GDM1 (cell line): ENCODE results near the gene AGMAT.
A peak's percentile ranks its signal among the peaks of the same experiment; 100 is the strongest.

ENCODE experiments used
- DNase-seq: peaks from one replicate; lab custom pipeline; 2025; lab: John Stamatoyannopoulos, UW

Gene AGMAT, protein sequence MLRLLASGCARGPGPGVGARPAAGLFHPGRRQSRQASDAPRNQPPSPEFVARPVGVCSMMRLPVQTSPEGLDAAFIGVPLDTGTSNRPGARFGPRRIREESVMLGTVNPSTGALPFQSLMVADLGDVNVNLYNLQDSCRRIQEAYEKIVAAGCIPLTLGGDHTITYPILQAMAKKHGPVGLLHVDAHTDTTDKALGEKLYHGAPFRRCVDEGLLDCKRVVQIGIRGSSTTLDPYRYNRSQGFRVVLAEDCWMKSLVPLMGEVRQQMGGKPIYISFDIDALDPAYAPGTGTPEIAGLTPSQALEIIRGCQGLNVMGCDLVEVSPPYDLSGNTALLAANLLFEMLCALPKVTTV

GRCh38 chr1:15584489-15585363, at the start of gene AGMAT:
AGMAT (minus strand) TSS chr1:15585051; CDS start chr1:15584967, 84 bp downstream.
- DNase-seq, result no peak

- DNase-seq, result no peak
Observed at GRCh38 chr1:15633756-15634420, 49.0 kb upstream of the AGMAT start.

- no peak for DNase-seq
Observed at GRCh38 chr1:15628003-15628402, 43.2 kb upstream of the AGMAT start.

DNA sequence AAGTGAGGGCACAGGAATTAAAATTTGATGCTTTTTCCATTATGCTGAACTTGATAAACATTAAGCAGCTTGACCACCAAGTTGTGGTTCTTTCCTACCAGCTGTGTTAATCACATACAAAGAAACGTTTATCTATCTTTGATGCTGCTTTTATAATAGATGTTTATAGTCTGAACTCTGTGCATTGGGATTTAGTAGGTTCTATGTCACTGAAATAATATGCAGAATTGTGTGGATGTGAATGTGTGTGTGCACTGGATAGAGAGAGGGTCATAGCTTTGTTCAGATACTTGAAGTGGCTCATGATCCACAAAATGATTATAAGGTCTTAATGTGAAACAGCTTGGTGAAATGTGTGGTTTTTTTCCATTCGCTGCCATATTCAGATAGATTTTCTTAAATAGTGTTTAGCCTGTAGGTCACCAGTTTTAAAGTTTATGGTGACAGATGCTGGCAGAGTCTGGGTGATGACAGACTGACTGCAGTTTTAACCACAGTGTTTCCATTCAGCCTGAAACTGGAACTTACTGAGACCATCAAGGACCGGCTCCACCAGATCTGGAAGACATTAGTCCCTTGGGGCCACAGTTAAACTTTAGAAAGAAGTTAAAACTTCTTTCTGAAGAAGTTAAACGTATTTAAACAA, 42.6 kb upstream of the AGMAT start:
- no peak for DNase-seq

DNA sequence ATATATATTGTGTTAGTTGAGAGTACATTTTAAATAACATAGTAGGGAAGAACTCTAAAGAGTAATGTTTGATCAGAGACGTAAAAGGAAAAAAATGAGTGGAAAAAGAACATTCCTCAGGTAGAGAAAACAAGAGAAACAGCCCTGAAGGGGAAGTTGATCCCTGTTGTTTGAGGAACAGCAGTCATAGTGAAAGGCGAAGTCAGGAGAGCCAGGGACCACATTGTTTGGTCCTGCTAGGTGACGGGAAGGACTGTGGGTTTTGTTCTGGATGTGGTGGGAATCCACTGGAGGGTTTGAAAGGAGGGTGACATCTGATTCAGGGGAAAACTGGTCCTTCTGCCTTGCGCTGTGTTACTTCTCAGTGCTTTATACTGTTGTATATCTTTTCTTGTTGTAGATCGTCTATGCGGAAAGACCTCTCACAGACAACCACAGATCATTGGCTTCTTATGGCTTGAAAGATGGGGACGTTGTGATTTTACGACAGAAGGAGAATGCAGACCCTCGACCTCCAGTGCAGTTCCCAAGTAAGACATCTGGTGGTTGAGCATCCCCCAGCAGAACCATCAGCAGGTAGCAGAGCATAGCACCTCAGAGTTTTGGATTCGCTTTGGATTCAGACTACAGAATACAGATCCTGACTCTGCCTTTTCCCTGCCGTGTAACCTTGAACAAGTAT, 41.6 kb upstream of the AGMAT start:
- no peak for DNase-seq

GRCh38 chr1:15625056-15625917, 40.4 kb upstream of the AGMAT start:
- no peak for DNase-seq

DNA sequence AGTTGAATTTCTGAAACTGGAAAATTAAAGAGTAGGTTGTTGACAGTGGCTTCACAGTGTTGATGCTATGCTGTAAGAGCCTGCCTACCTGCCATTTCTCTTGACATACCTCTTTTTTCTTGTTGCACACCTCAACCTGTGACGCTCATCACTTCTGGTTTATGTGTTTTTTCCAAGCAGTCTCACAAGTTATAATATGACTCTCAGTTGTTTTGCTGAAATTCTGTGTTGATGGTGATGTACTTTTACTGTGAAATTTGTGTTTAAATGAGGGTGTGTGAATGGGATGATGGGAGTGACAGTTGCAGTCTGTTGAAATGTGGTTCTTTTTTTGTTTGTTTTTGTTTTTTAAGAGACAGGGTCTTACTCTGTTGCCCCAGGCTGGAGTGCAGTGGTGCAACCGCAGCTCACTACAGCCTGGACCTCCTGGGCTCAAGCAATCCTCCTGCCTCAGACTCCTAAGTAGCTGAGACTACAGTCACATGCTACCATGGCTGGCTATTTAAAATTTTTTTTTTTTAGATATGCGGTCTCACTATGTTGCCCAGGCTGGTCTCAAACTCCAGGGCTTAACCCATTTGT, 39.4 kb upstream of the AGMAT start:
- no peak for DNase-seq

DNA sequence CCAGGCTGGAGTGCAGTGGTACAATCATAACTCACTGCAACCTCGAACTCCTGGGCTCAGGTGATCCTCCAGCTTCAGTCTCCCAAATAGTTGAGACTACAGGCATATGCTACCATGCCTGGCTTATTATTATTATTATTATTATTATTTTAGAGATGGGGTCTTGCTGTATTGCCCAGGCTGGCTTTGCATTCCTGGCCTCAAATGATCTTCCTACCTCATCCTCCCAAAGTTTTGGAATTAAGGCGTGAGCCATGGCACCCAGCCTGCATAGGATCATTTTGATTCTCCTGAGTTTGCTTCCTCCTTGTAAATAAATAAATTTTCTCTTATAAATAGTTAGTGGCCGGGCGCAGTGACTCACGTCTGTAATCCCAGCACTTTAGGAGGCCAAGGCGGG, 38.6 kb upstream of the AGMAT start:
- no peak for DNase-seq

DNA sequence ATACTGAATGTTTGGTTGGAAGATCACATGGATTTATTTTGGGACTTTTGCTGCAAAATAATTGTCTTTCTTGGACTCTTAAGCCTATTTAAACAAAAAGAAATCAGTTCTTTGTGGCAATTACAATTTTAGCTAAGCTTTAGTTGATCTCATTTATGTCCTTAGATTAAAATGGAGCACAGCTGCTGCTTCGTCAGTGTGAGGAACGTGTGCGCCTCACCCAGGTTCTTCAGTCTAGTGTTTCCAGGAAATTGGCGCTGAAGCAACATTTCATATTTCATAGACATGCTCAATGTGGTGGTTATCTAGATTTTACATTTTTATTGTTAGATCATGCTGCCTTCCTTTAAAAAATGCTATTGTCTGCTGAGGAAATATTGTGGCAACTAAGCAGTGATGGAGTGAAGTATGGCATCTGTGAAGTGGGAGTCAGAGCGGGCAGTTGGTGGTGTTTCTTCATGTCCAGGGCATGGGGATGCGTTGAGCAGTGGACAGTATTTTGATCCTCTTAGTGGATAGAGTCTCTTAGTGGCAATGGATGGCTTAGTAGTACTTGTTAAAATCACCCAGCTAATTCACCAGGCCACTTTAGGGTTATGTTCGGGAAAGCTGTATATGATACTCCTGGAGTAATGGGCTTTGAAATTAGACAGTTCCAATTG, 38.0 kb upstream of the AGMAT start:
- no peak for DNase-seq

GRCh38 chr1:15621975-15622374, 37.1 kb upstream of the AGMAT start:
- DNase-seq, result no peak

- no peak for DNase-seq
Observed at GRCh38 chr1:15620902-15621682, 36.2 kb upstream of the AGMAT start.

DNA sequence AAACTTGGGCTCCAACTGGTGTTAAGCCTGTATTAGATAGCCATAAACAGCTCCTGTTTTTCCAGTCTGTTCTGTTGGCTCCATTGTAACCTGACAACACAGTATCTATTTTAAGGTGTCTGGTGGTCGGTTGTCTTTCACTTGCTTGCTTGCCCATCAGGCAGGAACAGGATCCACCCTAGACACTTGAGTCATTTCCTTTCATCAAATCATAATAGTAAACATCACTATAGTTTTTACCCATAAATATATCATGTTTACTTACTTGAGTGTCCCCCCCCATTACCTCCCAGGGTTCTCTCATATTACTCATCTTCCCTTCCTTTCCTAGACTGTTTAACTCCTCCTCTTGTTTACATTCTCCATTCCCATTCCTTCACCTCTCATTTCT, 35.3 kb upstream of the AGMAT start:
- no peak for DNase-seq

- no peak for DNase-seq
Observed at GRCh38 chr1:15618655-15619525, 34.0 kb upstream of the AGMAT start.

GRCh38 chr1:15618077-15618654, 33.3 kb upstream of the AGMAT start:
- DNase-seq, result no peak

DNA sequence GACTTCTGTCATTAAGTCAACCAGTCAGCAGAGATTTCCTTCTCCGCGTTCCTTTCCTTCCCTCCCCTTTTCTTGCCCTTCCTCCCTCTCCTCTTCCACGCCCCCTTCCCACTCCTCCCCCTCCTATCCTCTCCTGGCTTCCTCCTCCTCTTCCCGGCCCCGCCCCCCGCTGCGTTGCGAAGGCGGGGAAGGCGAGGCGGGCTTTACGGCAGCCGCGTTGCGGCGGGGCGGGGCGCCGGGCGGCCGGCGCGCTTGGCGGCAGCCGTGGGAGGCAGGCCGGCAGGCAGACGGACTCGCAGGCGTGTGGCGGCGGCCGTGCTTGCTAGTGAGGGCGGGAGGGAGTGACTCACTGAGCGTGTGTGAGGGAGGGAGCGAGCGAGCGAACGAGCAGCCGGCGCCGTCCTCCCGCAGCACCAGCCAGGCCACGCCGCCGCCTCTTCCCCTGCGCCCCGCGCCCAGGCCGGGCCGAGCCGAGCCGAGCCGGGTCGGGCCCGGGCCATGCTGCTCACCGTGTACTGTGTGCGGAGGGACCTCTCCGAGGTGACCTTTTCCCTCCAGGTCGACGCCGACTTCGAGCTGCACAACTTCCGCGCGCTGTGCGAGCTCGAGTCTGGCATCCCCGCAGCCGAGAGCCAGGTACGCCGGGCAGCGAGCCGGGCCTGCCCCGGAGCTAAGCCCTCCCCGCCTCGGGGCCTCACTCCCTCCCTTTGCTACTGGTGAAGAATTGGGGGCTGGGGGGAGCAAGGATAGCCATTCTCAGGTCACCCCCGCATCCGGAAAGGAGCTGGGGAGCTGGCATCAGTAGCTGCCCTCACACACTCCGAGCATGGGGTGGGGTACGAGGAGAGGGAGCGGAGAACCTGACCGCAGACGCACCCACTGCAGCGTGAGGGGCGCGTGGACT, 32.6 kb upstream of the AGMAT start, which contains the start of gene DDI2:
TSS of gene DDI2 (plus strand) at position 286 of the 904 bp plus-strand sequence. CDS start at position 499, 213 bp downstream.
- DNase-seq, result peak; percentile 98
